HL-60 (cell line): ENCODE measurements around the gene PPP1R13L.
"Not testable (repeated sequence)": the region's sequence is repeated elsewhere in the genome, so short reads cannot be mapped to it uniquely, and the experiment has no call there.

ENCODE experiments used
- DNase-seq, 2 experiments: peaks; one replicate each; pipeline ENCODE4 v3.0.0-alpha.2; 2010 to 2020; ENCODE audit warnings: low read depth in 1 of 2, low spot score in 1 of 2
- H3K27ac ChIP-seq: fragments of 250-450 bp; sonication (Bioruptor Pico); replicated peaks from 2 replicates; pipeline ENCODE4 v1.5.1; 2020; ENCODE audit warnings: mild to moderate bottlenecking, moderate library complexity
- H3K27me3 ChIP-seq: fragments of 250-450 bp; sonication (Bioruptor Pico); 2 replicates; pipeline ENCODE4 v1.5.1; 2021; ENCODE audit warnings: mild to moderate bottlenecking, moderate library complexity; ENCODE audit not compliant: insufficient read depth, poor library complexity, severe bottlenecking
- H3K4me3 ChIP-seq: replicated peaks from 2 replicates; pipeline ENCODE4 v1.5.1; 2011; ENCODE audit warnings: mild to moderate bottlenecking, control low read depth, low read length; ENCODE audit not compliant: insufficient read depth
- GABPA ChIP-seq: IDR thresholded peaks from 2 replicates; pipeline ENCODE4 v1.6.1; 2012; ENCODE audit warnings: low read depth
- POLR2AphosphoS5 ChIP-seq: IDR thresholded peaks from 2 replicates; pipeline ENCODE4 v1.6.1; 2012; ENCODE audit warnings: low read depth
- SPI1 ChIP-seq: IDR thresholded peaks from 2 replicates; pipeline ENCODE4 v1.6.1; 2012; ENCODE audit warnings: low read depth, mild to moderate bottlenecking, borderline replicate concordance
- TF ChIP-seq, protein P1 (sequence below): IDR thresholded peaks from one replicate; pipeline ENCODE4 v1.5.1; 2011; ENCODE audit warnings: low read length, control low read depth, inconsistent platforms; ENCODE audit not compliant: insufficient read depth
- TF ChIP-seq, protein P2 (sequence below): IDR thresholded peaks from 2 replicates; pipeline ENCODE4 v1.6.1; 2012; ENCODE audit warnings: low read depth; ENCODE audit not compliant: insufficient replicate concordance

The PPP1R13L gene

DNA sequence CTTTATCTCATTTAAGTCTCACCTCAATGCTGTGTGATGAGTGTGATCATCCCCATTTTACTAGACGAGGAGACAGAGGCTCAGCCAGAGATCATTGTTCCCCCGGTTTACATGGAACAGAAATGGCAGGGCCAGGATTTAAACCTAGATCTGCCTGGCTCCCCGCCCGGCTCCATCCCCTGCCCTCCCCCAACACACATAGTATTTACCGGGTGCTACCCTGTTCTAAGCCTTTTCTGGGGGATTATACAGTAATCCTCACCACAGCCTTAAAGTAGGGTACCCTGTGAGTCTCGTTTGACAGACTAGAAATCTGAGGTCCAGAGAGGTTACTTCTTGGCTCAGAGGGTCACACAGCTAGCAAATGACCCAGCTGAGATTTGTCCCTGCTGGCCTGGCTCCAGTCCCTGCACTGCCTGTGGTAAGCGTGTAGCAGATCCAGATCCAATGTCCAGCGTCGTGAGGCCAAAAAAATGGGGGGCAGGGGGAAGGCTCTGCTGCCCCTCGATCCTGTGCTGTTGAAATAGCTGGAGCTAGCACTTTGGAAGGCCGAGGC lies 68.1 kb downstream of the PPP1R13L start:
- TF ChIP-seq POLR2AphosphoS5 = no peak
- TF ChIP-seq, protein P1, sequence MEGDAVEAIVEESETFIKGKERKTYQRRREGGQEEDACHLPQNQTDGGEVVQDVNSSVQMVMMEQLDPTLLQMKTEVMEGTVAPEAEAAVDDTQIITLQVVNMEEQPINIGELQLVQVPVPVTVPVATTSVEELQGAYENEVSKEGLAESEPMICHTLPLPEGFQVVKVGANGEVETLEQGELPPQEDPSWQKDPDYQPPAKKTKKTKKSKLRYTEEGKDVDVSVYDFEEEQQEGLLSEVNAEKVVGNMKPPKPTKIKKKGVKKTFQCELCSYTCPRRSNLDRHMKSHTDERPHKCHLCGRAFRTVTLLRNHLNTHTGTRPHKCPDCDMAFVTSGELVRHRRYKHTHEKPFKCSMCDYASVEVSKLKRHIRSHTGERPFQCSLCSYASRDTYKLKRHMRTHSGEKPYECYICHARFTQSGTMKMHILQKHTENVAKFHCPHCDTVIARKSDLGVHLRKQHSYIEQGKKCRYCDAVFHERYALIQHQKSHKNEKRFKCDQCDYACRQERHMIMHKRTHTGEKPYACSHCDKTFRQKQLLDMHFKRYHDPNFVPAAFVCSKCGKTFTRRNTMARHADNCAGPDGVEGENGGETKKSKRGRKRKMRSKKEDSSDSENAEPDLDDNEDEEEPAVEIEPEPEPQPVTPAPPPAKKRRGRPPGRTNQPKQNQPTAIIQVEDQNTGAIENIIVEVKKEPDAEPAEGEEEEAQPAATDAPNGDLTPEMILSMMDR = no peak
- no peak for TF ChIP-seq GABPA
- TF ChIP-seq, protein P2, sequence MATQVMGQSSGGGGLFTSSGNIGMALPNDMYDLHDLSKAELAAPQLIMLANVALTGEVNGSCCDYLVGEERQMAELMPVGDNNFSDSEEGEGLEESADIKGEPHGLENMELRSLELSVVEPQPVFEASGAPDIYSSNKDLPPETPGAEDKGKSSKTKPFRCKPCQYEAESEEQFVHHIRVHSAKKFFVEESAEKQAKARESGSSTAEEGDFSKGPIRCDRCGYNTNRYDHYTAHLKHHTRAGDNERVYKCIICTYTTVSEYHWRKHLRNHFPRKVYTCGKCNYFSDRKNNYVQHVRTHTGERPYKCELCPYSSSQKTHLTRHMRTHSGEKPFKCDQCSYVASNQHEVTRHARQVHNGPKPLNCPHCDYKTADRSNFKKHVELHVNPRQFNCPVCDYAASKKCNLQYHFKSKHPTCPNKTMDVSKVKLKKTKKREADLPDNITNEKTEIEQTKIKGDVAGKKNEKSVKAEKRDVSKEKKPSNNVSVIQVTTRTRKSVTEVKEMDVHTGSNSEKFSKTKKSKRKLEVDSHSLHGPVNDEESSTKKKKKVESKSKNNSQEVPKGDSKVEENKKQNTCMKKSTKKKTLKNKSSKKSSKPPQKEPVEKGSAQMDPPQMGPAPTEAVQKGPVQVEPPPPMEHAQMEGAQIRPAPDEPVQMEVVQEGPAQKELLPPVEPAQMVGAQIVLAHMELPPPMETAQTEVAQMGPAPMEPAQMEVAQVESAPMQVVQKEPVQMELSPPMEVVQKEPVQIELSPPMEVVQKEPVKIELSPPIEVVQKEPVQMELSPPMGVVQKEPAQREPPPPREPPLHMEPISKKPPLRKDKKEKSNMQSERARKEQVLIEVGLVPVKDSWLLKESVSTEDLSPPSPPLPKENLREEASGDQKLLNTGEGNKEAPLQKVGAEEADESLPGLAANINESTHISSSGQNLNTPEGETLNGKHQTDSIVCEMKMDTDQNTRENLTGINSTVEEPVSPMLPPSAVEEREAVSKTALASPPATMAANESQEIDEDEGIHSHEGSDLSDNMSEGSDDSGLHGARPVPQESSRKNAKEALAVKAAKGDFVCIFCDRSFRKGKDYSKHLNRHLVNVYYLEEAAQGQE = no peak
- TF ChIP-seq SPI1 = no peak
- H3K27ac ChIP-seq = no peak overlapping the region
- no peak overlapping the region for H3K4me3 ChIP-seq
- DNase-seq = no peak
- no peaks in the 10 kb centered on the region for H3K27me3 ChIP-seq

DNA sequence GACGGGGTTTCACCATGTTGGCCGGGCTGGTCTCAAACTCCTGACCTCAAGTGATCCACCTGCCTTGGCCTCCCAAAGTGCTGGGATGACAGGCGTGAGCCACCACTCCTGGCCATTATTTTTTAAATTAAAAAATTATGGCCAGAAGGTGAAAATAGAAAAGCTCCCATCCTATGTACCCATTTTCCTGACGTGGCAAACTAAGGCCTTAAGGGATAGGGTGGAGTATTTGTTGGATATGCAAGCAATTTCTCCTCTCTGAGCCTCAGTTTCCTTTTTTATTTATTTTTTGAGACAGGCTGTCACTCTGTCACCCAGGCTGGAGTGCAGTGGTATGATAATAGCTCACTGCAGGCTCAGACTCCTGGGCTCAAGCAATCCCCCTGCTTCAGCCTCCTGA lies 70.0 kb downstream of the PPP1R13L start:
- not testable (repeated sequence) for H3K4me3 ChIP-seq, H3K27ac ChIP-seq, H3K27me3 ChIP-seq, DNase-seq

DNA sequence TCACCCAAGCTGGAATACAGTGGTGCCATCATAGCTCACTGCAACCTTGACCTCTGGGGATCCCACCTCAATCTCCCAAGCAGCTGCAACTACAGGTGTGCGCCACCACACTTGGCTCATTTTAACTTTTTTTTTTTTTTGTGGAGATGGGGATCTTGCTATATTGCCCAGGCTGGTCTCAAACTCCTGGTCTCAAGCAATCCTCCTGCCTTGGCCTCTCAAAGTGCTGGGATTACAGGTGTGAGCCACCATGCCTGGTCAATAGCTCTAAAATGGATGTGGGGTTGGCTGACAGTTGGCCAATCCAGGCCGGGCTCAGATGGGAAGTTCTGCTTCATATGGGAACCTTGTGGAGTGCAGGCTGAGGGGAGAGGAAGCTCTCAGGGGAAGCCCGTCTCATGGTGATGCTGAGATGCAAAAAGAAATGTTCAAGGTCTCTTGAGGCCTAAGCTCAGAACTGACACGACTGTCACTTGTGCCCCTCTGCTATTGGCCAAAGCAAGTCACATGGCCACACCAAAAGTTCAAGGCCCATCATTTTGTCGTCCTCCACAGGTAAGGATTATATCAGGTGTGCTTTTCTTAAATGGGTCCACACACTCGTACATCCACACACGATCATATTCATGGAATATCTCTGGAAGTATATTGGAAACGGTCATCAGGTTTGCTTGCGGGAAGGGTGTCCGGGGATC lies 71.1 kb downstream of the PPP1R13L start:
- no peaks in the 10 kb centered on the region for H3K27me3 ChIP-seq
- TF ChIP-seq GABPA (no peak), POLR2AphosphoS5 (no peak), SPI1 (no peak)
- TF ChIP-seq, protein P2 = no peak
- TF ChIP-seq, protein P1 = no peak
- no peak for DNase-seq
- H3K4me3 ChIP-seq = no peak overlapping the region
- H3K27ac ChIP-seq = no peak overlapping the region

DNA sequence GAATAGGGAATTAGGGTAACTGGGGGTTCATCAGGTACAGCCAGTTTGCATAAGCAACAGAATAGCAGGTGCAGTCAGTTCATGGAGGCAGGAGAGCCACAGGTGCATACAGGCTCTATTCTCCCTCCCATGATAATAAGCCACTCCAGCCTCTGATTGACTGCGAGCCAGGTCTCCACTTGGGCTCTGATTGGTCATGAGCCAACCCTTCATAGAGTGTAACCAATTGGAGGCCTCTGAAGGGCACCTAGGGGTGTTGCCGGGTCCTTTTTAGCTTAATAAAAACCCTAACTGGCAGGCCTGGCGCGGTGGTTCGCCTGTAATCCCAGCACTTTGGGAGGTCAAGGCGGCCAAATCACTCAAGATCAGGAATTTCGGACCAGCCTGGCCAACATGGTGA lies 73.5 kb downstream of the PPP1R13L start:
- H3K4me3 ChIP-seq = no peak overlapping the region
- no peak for DNase-seq
- TF ChIP-seq GABPA = no peak
- TF ChIP-seq, protein P1 = no peak
- no peak for TF ChIP-seq SPI1
- TF ChIP-seq POLR2AphosphoS5 = no peak
- TF ChIP-seq, protein P2 = no peak
- H3K27me3 ChIP-seq = no peaks in the 10 kb centered on the region
- H3K27ac ChIP-seq = no peak overlapping the region
